Activated CD8-positive, alpha-beta T cell treated with anti-CD3 and anti-CD28 coated beads for 36 hours (primary cell): Measurements from ENCODE around the gene PRKRIP1. TPM values are rescaled to one million over a fixed set of nuclear protein-coding genes. Genes with fewer than 3 reads are reported as not detected.

ENCODE experiments used
- ATAC-seq: fragments of 200-7000 bp; cut with Tn5 transposase; one replicate; pipeline ENCODE4 v1.10.0; 2021; ENCODE audit warnings: mild to moderate bottlenecking, moderate library complexity
- CTCF ChIA-PET: fragments of 350-600 bp; sonication (Branson Sonifier 250); formaldehyde crosslinking; loops from one replicate; lab custom pipeline; 2021; ENCODE audit warnings: antibody characterized with exemption; lab: Charles Lee
- POLR2A ChIA-PET: fragments of 350-600 bp; sonication (Branson Sonifier 250); formaldehyde crosslinking; loops from one replicate; lab custom pipeline; 2021; ENCODE audit warnings: antibody characterized with exemption; lab: Charles Lee
- DNase-seq: peaks from one replicate; pipeline ENCODE4 v3.0.0-alpha.2; 2020
- H3K27ac Mint-ChIP-seq: one replicate; pipeline ENCODE4 v1.8.0; 2021; ENCODE audit warnings: mild to moderate bottlenecking, mixed read lengths
- H3K27me3 Mint-ChIP-seq: one replicate; pipeline ENCODE4 v1.8.0; 2021; ENCODE audit warnings: mixed read lengths
- H3K36me3 Mint-ChIP-seq: one replicate; pipeline ENCODE4 v1.8.0; 2021; ENCODE audit warnings: low read depth, mixed read lengths
- H3K4me1 Mint-ChIP-seq: one replicate; pipeline ENCODE4 v1.8.0; 2021; ENCODE audit warnings: low read depth, mixed read lengths
- H3K4me3 Mint-ChIP-seq: one replicate; pipeline ENCODE4 v1.8.0; 2021; ENCODE audit warnings: mild to moderate bottlenecking, moderate library complexity, mixed read lengths
- H3K9me3 Mint-ChIP-seq: one replicate; pipeline ENCODE4 v1.8.0; 2021; ENCODE audit warnings: mixed read lengths
- CTCF ChIP-seq: fragments of 200-600 bp; IDR thresholded peaks from one replicate; pipeline ENCODE4 v1.8.0; 2022; ENCODE audit warnings: antibody characterized with exemption, mild to moderate bottlenecking
- intact Hi-C: fragments of 100-400 bp; cut with micrococcal nuclease; formaldehyde crosslinking; loops from one replicate; pipeline ENCODE4 v1.10.0; 2022
- total RNA-seq, 2 experiments: library from RNA; stranded (reverse); gene quantifications; one replicate each; pipeline ENCODE4 v1.2.3, GENCODE V29; 2021

PRKRIP1 gene
- total RNA-seq, 2 experiments from 2014 or later, result 29.8 to 33.6 TPM

DNA sequence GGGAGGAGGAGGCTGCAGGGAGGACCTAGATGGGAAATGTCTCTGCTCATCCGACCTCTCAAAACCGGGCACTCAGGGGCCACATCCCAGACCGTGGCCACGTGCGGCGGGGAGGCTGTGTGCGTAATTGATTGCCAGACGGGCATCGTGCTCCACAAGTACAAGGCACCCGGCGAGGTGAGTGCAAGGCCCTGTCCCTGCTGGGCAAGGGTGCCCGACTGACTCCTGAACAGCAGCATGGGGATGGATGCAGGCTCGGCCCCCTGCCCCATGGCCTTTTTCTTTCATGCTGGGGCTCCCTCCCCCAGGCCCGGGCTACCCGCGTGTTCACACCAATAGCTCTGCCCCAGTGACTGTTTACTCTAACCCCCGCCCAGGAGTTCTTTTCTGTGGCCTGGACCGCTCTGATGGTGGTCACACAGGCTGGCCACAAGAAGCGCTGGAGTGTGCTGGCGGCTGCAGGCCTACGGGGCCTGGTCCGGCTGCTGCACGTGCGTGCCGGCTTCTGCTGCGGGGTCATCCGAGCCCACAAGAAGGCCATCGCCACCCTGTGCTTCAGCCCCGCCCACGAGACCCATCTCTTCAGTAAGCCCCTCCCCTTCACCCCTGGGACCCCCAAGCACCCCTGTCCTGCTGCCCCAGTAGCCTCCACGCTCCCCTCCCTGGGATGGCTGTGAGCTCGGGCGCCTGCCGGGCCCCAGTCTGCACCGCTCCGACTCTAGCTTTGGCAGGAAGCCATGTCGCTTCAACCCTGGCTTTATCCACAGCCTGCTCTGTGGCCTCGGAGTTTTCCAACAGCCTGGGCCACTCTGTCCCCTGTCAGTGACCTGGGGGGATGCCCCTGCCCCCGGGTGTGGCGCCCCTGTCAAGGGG, 72.6 kb downstream of the PRKRIP1 start:
- CTCF ChIA-PET, result no interaction called here
- POLR2A ChIA-PET, result interaction anchor here (0.9 kb wide), 1 partner anchor 185 kb away, joined by 3 read pairs; no protein-coding TSS in a partner anchor
- no peak overlapping the region for H3K27ac Mint-ChIP-seq

DNA sequence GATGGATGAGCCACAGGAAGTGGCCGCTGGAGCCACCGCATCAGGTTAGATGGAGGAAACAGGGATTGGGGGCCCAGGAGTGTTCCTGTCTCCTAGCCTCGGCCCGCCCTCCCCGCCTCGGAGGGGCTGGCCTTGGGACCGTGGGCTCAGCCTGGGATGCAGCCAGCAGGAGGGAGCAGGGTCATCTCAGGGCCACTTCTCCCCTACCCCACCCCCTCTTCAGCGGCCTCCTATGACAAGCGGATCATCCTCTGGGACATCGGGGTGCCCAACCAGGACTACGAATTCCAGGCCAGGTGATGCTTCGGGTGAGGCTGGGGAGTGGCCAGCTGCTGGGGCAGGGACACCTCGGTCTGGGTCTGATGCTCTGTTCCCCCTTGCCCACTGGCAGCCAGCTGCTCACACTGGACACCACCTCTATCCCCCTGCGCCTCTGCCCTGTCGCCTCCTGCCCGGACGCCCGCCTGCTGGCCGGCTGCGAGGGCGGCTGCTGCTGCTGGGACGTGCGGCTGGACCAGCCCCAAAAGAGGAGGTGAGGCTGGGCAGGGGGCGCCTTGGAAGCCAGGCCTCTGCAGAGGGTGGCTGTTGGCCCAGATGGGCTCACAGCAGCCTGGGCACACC, 73.3 kb downstream of the PRKRIP1 start:
- ATAC-seq (no peak), DNase-seq (no peak)
- ChIA-PET CTCF (no interaction called here), POLR2A (no interaction called here)
- intact Hi-C loops, result no loop called here
- Mint-ChIP-seq H3K36me3 (peaks cover 6% of the 10 kb centered on the region), H3K9me3 (no peaks in the 10 kb centered on the region), H3K4me1 (peaks cover 14% of the 10 kb centered on the region), H3K27me3 (no peaks in the 10 kb centered on the region), H3K27ac (no peak overlapping the region), H3K4me3 (no peak overlapping the region)
- no peak for TF ChIP-seq CTCF

More for the DNA sequence above, 72.6 kb downstream of the PRKRIP1 start:
- ATAC-seq (no peak), DNase-seq (no peak)
- intact Hi-C loops, result no loop called here
- no peak for TF ChIP-seq CTCF
- Mint-ChIP-seq H3K4me1 (peaks cover 18% of the 10 kb centered on the region), H3K9me3 (no peaks in the 10 kb centered on the region), H3K27me3 (no peaks in the 10 kb centered on the region), H3K4me3 (no peak overlapping the region), H3K36me3 (peaks cover 8% of the 10 kb centered on the region)

GRCh38 chr7:102469972-102470825, 74.0 kb downstream of the PRKRIP1 start:
- Mint-ChIP-seq H3K27ac (no peak overlapping the region), H3K4me1 (peaks cover 14% of the 10 kb centered on the region), H3K4me3 (no peak overlapping the region), H3K27me3 (no peaks in the 10 kb centered on the region), H3K9me3 (no peaks in the 10 kb centered on the region), H3K36me3 (peaks cover 6% of the 10 kb centered on the region)
- intact Hi-C loops, result no loop called here
- DNase-seq, result no peak
- no peak for TF ChIP-seq CTCF
- ChIA-PET CTCF (no interaction called here), POLR2A (interaction anchor here (1.9 kb wide), 1 partner anchor 36 kb away, joined by 5 read pairs; the partner anchor contains the start of gene ORAI2)
- ATAC-seq, result no peak

- ChIA-PET POLR2A (interaction anchor here (1.9 kb wide), 1 partner anchor 38 kb away, joined by 5 read pairs; the partner anchor contains the start of gene ORAI2), CTCF (interaction anchor here (2.5 kb wide), 1 partner anchor 59 kb away, joined by 6 read pairs; no protein-coding TSS in a partner anchor)
- DNase-seq (no peak), ATAC-seq (no peak)
- H3K27me3 Mint-ChIP-seq, result no peaks in the 10 kb centered on the region
- intact Hi-C loops, result no loop called here
- H3K4me1 Mint-ChIP-seq, result peaks cover 2% of the 10 kb centered on the region
- TF ChIP-seq CTCF, result no peak
- H3K27ac Mint-ChIP-seq, result no peak overlapping the region
- H3K4me3 Mint-ChIP-seq, result no peak overlapping the region
- peaks cover 6% of the 10 kb centered on the region for H3K36me3 Mint-ChIP-seq
- H3K9me3 Mint-ChIP-seq, result no peaks in the 10 kb centered on the region
Observed at GRCh38 chr7:102471791-102472125, 75.6 kb downstream of the PRKRIP1 start.
